Esophagus muscularis mucosa (tissue), 4 donors: ENCODE results near the gene ABCC3. TPM values are rescaled to one million over a fixed set of nuclear protein-coding genes. Genes with fewer than 3 reads are reported as not detected.
A peak's percentile ranks its signal among the peaks of the same experiment; 100 is the strongest.

Experiments
- DNase-seq: peaks from one replicate; pipeline ENCODE4 v3.0.0-alpha.2; 2017; ENCODE audit errors: extremely low spot score
- H3K27ac ChIP-seq, 4 donors: fragments of 200-600 bp; sonication (generic); replicated peaks in 1 of 4; 1 replicate in 3 of 4; 2 replicates in 1 of 4; pipeline ENCODE4 v1.5.1; 2016 to 2019; ENCODE audit warnings: mild to moderate bottlenecking in 1 of 4
- H3K27me3 ChIP-seq, 4 donors: fragments of 200-600 bp; sonication (generic); one replicate each; pipeline versions ENCODE4 v1.5.1 to v1.6.0; 2016 to 2019
- H3K36me3 ChIP-seq, 4 donors: fragments of 200-600 bp; sonication (generic); one replicate each; pipeline ENCODE4 v1.5.1; 2016 to 2019
- H3K4me1 ChIP-seq, 4 donors: fragments of 200-600 bp; sonication (generic); one replicate each; pipeline ENCODE4 v1.5.1; 2016 to 2019
- H3K4me3 ChIP-seq, 4 donors: fragments of 200-600 bp; sonication (generic); 1 replicate in 2 of 4; 2 replicates in 2 of 4; pipeline ENCODE4 v1.5.1; 2016 to 2019; ENCODE audit warnings: mild to moderate bottlenecking in 4 of 4, moderate library complexity in 1 of 4
- H3K9me3 ChIP-seq, 4 donors: fragments of 200-600 bp; sonication (generic); 1 replicate in 3 of 4; 2 replicates in 1 of 4; pipeline ENCODE4 v1.5.1; 2016 to 2019
- CTCF ChIP-seq, 3 experiments: fragments of 200-600 bp in 2 of 3; fragments of 450-650 bp in 1 of 3; sonication (generic) in 2 of 3; IDR thresholded peaks; one replicate each; pipeline ENCODE4 v1.5.1; 2017 to 2019; ENCODE audit warnings: antibody characterized with exemption in 3 of 3, mild to moderate bottlenecking in 2 of 3, moderate library complexity in 1 of 3
- EP300 ChIP-seq: sonication (generic); formaldehyde crosslinking; IDR thresholded peaks from one replicate; pipeline ENCODE4 v1.6.1; 2017; ENCODE audit warnings: antibody characterized with exemption
- POLR2A ChIP-seq: fragments of 450-650 bp; IDR thresholded peaks from one replicate; pipeline ENCODE4 v1.6.1; 2017; ENCODE audit warnings: antibody characterized with exemption, moderate library complexity, mild to moderate bottlenecking, low read depth
- POLR2AphosphoS5 ChIP-seq, 2 donors: sonication (generic); formaldehyde crosslinking; IDR thresholded peaks; one replicate each; pipeline ENCODE4 v1.6.1; 2017; ENCODE audit warnings: antibody characterized with exemption in 2 of 2
- WGBS: methylation state at CpG from one replicate; pipeline ENCODE4 v1.1.5; 2018; 5-methylcytosine and 5-hydroxymethylcytosine counted together
- intact Hi-C: fragments of 100-400 bp; cut with DNase I; formaldehyde crosslinking; loops from one replicate; pipeline ENCODE4 v1.15.1; 2023
- total RNA-seq, 4 donors: library from RNA; depleted of rRNA; stranded (reverse); fragments of >200 nt; gene quantifications; one replicate each; pipeline versions ENCODE4 v1.1.0 to v1.2.1, GENCODE V29; 2016

ABCC3 gene
- total RNA-seq, 4 donors from 2014 or later, result 0.50 to 2.9 (median 1.9) TPM

GRCh38 chr17:50596191-50597037 lies 38.3 kb upstream of the ABCC3 start:
- TF ChIP-seq CTCF (IDR thresholded peaks at IDR 0.05) (peak in 1 of 3 experiments; percentile 8), POLR2A (no peak)
- no peak for DNase-seq
- Histone ChIP-seq H3K4me1 (no peaks in the 10 kb centered on the region), H3K9me3 (no peaks in the 10 kb centered on the region), H3K4me3 (no peak overlapping the region), H3K36me3 (no peaks in the 10 kb centered on the region), H3K27me3 (no peaks in the 10 kb centered on the region), H3K27ac (no peak overlapping the region)
- intact Hi-C loops, result no loop called here
- 81% methylated on average over 21 of the region's 34 CpGs for WGBS

DNA sequence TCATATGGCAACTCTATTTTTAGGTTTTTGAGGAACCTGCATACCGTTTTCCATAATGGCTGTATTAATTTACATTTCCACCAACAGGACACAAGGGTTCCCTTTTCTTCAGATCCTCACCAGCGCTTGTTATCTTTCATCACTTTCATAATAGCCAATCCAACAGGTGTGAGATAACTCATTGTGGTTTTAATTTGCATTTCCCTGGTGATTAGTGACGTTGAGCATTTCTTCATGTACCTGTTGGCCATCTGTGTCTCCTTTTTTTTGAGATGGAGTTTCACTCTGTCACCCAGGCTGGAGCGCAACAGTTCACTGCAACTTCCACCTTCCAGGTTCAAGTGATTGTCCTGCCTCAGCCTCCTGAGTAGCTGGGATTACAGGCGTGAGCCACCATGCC lies 36.2 kb upstream of the ABCC3 start:
- Histone ChIP-seq H3K4me1 (no peaks in the 10 kb centered on the region), H3K36me3 (no peaks in the 10 kb centered on the region), H3K27me3 (no peaks in the 10 kb centered on the region), H3K27ac (no peak overlapping the region), H3K4me3 (no peak overlapping the region), H3K9me3 (no peaks in the 10 kb centered on the region)
- intact Hi-C loops, result no loop called here
- TF ChIP-seq EP300 (no peak), CTCF (IDR thresholded peaks at IDR 0.05) (no peak), POLR2A (no peak), POLR2AphosphoS5 (IDR thresholded peaks at IDR 0.05) (no peak)
- no peak for DNase-seq
- WGBS, result 86% methylated on average over 5 of the region's 5 CpGs

- no peaks in the 10 kb centered on the region for H3K9me3 ChIP-seq
- H3K27ac ChIP-seq, result no peak overlapping the region
- intact Hi-C loops, result no loop called here
- peaks cover 7 to 9% (median 9%) of the 10 kb centered on the region in 4 donors for H3K4me1 ChIP-seq
- WGBS, result 89% methylated on average over 13 of the region's 15 CpGs
- no peak overlapping the region for H3K4me3 ChIP-seq
- no peaks in the 10 kb centered on the region for H3K36me3 ChIP-seq
- TF ChIP-seq POLR2AphosphoS5 (IDR thresholded peaks at IDR 0.05) (no peak), CTCF (IDR thresholded peaks at IDR 0.05) (no peak), POLR2A (no peak), EP300 (no peak)
- no peaks in the 10 kb centered on the region for H3K27me3 ChIP-seq
- DNase-seq, result no peak
Observed at GRCh38 chr17:50599606-50600005, 35.1 kb upstream of the ABCC3 start.

DNA sequence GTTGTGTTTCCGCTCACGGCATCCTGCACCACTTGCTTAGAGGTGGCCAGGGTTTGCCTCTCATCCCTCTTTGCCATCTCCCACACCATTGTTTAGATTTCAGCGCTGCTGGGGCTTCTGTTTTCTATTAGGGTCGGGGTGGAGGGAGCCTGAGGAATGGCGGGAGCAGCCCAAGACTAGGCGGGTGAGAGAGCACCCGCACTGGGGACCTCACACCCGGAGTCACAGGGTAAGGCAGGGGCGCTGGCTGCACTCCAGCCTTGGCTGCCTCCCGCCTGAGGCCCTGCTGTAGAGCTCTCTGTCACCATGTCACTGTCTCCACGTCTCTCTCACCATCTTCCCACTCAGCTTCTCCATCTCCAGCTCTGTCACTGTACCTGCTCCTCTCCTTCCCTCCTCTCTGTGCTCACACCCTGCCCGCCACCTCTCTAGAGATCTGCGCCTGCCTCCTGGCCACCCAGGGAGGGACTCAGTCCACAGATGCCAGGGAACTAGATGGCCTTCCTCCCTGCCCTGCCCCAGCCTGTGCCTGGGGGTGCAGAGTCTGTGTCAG lies 32.8 kb upstream of the ABCC3 start:
- intact Hi-C loops, result no loop called here
- H3K4me1 ChIP-seq, result peaks cover 18 to 22% (median 19%) of the 10 kb centered on the region in 4 donors
- peaks cover 0 to 4% (median 0%) of the 10 kb centered on the region in 4 donors for H3K27me3 ChIP-seq
- no peak overlapping the region for H3K4me3 ChIP-seq
- no peaks in the 10 kb centered on the region for H3K36me3 ChIP-seq
- no peak for DNase-seq
- TF ChIP-seq EP300 (no peak), POLR2AphosphoS5 (IDR thresholded peaks at IDR 0.05) (no peak), POLR2A (no peak), CTCF (IDR thresholded peaks at IDR 0.05) (no peak)
- H3K9me3 ChIP-seq, result no peaks in the 10 kb centered on the region
- 87% methylated on average over 9 of the region's 13 CpGs for WGBS
- no peak overlapping the region for H3K27ac ChIP-seq
